HCT116 (cell line): Measurements from ENCODE around the gene ARHGAP28. TPM values are rescaled to one million over a fixed set of nuclear protein-coding genes. Genes with fewer than 3 reads are reported as not detected.
"Not testable (repeated sequence)": the region's sequence is repeated elsewhere in the genome, so short reads cannot be mapped to it uniquely, and the experiment has no call there.

ENCODE experiments used
- ATAC-seq: fragments of 200-7000 bp; cut with Tn5 transposase; 2 replicates; pipeline ENCODE4 v1.9.1; 2020; ENCODE audit warnings: mild to moderate bottlenecking, moderate library complexity
- BruUV-seq: library from RNA; stranded (reverse); fragments of 400-500 nt; replicated peaks from 2 replicates; lab custom pipeline; 2021; lab: Mats Ljungman, UMichigan
- CTCF ChIA-PET: fragments of 300-600 bp; sonication (Branson Sonifier 250); formaldehyde crosslinking; loops from one replicate; lab custom pipeline; 2021; ENCODE audit warnings: antibody characterized with exemption; lab: Charles Lee
- POLR2A ChIA-PET: fragments of 300-600, 350-600 bp; sonication (Branson Sonifier 250); formaldehyde crosslinking; loops from one replicate; lab custom pipeline; 2021; ENCODE audit warnings: antibody characterized with exemption; lab: Charles Lee
- RAD21 ChIA-PET, 2 experiments: fragments of 300-600 bp; sonication (Branson Sonifier 250); formaldehyde crosslinking; loops; one replicate each; lab custom pipeline; 2023; ENCODE audit warnings: low total read pairs in 2 of 2; ENCODE audit not compliant: uncharacterized antibody in 2 of 2, unreplicated experiment in 2 of 2, low non-redundant PET in 1 of 2; lab: Charles Lee
- DNase-seq: peaks from one replicate; pipeline ENCODE4 v3.0.0-alpha.2; 2010; ENCODE audit warnings: low read depth, low spot score
- H2AFZ ChIP-seq: fragments of 200-600 bp; shearing (Covaris generic), sonication (generic); 2 replicates; pipeline ENCODE4 v1.6.1; 2017; ENCODE audit warnings: low read depth, mixed run types, mixed read lengths, antibody characterized with exemption, low read length; ENCODE audit not compliant: poor library complexity, severe bottlenecking
- H3K27ac ChIP-seq: 2 replicates; pipeline ENCODE4 v1.5.1; 2012; ENCODE audit warnings: low read depth, low read length
- H3K27me3 ChIP-seq: fragments of 200-600 bp; sonication (generic); 2 replicates; pipeline ENCODE4 v1.6.1; 2016; ENCODE audit warnings: mixed run types, low read length, mixed read lengths; ENCODE audit not compliant: insufficient read depth
- H3K36me3 ChIP-seq, 2 experiments: fragments of 200-500 bp in 1 of 2; fragments of 200-600 bp in 1 of 2; sonication (Bioruptor generic) in 1 of 2; sonication (generic) in 1 of 2; 2 replicates each; pipeline versions ENCODE4 v1.5.1 to v1.6.1; 2014 to 2016; ENCODE audit warnings: low read length in 2 of 2, inconsistent platforms in 1 of 2, mixed read lengths in 1 of 2, mixed run types in 1 of 2; ENCODE audit not compliant: insufficient read depth in 2 of 2, control insufficient read depth in 1 of 2
- H3K4me1 ChIP-seq, 2 experiments: fragments of 200-600 bp in 1 of 2; sonication (generic) in 1 of 2; 2 replicates each; pipeline versions ENCODE4 v1.5.1 to v1.6.1; 2012 to 2017; ENCODE audit warnings: low read length in 2 of 2, inconsistent platforms in 1 of 2, mild to moderate bottlenecking in 1 of 2, mixed read lengths in 1 of 2, mixed run types in 1 of 2, moderate library complexity in 1 of 2; ENCODE audit not compliant: insufficient read depth in 2 of 2, control insufficient read depth in 1 of 2
- H3K4me2 ChIP-seq: fragments of 200-600 bp; sonication (generic); 2 replicates; pipeline ENCODE4 v1.6.1; 2017; ENCODE audit warnings: mixed run types, low read length, mixed read lengths
- H3K4me3 ChIP-seq, 2 experiments: fragments of 200-600 bp in 1 of 2; sonication (generic) in 1 of 2; replicated peaks in 1 of 2; 2 replicates each; pipeline ENCODE4 v1.5.1; 2011 to 2016; ENCODE audit warnings: low read length in 2 of 2, control low read depth in 1 of 2, low read depth in 1 of 2, mild to moderate bottlenecking in 1 of 2, mixed read lengths in 1 of 2, mixed run types in 1 of 2
- H3K79me2 ChIP-seq: fragments of 200-600 bp; sonication (generic); 2 replicates; pipeline ENCODE4 v1.6.1; 2017; ENCODE audit warnings: mild to moderate bottlenecking, mixed run types, low read length, moderate library complexity, mixed read lengths; ENCODE audit not compliant: insufficient read depth
- H3K9ac ChIP-seq: fragments of 200-600 bp; sonication (generic); 2 replicates; pipeline ENCODE4 v1.6.1; 2016; ENCODE audit warnings: low read length, mixed read lengths
- H3K9me2 ChIP-seq: fragments of 200-600 bp; sonication (generic), shearing (Covaris generic); 2 replicates; pipeline ENCODE4 v1.6.1; 2017; ENCODE audit warnings: mixed run types, mild to moderate bottlenecking, moderate library complexity; ENCODE audit not compliant: insufficient read depth
- H3K9me3 ChIP-seq, 2 experiments: fragments of 200-500 bp in 1 of 2; fragments of 200-600 bp in 1 of 2; sonication (Bioruptor generic) in 1 of 2; sonication (generic) in 1 of 2; 2 replicates each; pipeline ENCODE4 v1.6.1; 2014 to 2017; ENCODE audit warnings: low read length in 2 of 2, mixed read lengths in 2 of 2, inconsistent platforms in 1 of 2, low read depth in 1 of 2, mild to moderate bottlenecking in 1 of 2, mixed run types in 1 of 2, moderate library complexity in 1 of 2; ENCODE audit not compliant: control insufficient read depth in 1 of 2, insufficient read depth in 1 of 2
- H4K20me1 ChIP-seq: fragments of 200-600 bp; sonication (generic), shearing (Covaris generic); 2 replicates; pipeline ENCODE4 v1.6.1; 2017; ENCODE audit warnings: mixed run types, mild to moderate bottlenecking, moderate library complexity; ENCODE audit not compliant: insufficient read depth
- ATF3 ChIP-seq: IDR thresholded peaks from 2 replicates; pipeline ENCODE4 v1.6.1; 2012
- CBX3 ChIP-seq: IDR thresholded peaks from 2 replicates; pipeline ENCODE4 v1.6.1; 2012; ENCODE audit warnings: low read depth
- CEBPB ChIP-seq: IDR thresholded peaks from 2 replicates; pipeline ENCODE4 v1.6.1; 2012; ENCODE audit warnings: low read depth
- CTCF ChIP-seq, 3 experiments: fragments of 200-600 bp in 1 of 3; sonication (generic) in 1 of 3; IDR thresholded peaks in 2 of 3; conservative IDR thresholded peaks in 1 of 3; 2 replicates each; pipeline ENCODE4 v1.5.1; 2012 to 2017; ENCODE audit warnings: low read depth in 2 of 3, low read length in 2 of 3, antibody characterized with exemption in 1 of 3, borderline replicate concordance in 1 of 3, control low read depth in 1 of 3, mild to moderate bottlenecking in 1 of 3, mixed read lengths in 1 of 3, mixed run types in 1 of 3, moderate library complexity in 1 of 3; ENCODE audit not compliant: insufficient read depth in 1 of 3
- EGR1 ChIP-seq: IDR thresholded peaks from 2 replicates; pipeline ENCODE4 v1.6.1; 2012; ENCODE audit warnings: low read depth
- ELF1 ChIP-seq: IDR thresholded peaks from 2 replicates; pipeline ENCODE4 v1.6.1; 2012; ENCODE audit warnings: low read depth, borderline replicate concordance
- EZH2 ChIP-seq: fragments of 200-600 bp; sonication (generic); IDR thresholded peaks from 2 replicates; pipeline ENCODE4 v1.6.1; 2017; ENCODE audit warnings: antibody characterized with exemption, mixed run types
- EZH2phosphoT487 ChIP-seq: fragments of 200-600 bp; IDR thresholded peaks from 2 replicates; pipeline ENCODE4 v1.6.1; 2018; ENCODE audit warnings: antibody characterized with exemption, borderline replicate concordance
- FOSL1 ChIP-seq: IDR thresholded peaks from 2 replicates; pipeline ENCODE4 v1.6.1; 2012; ENCODE audit warnings: low read depth
- POLR2A ChIP-seq: IDR thresholded peaks from 2 replicates; pipeline ENCODE4 v1.7.0; 2011; ENCODE audit warnings: borderline replicate concordance; ENCODE audit not compliant: insufficient read depth, insufficient read length; ENCODE audit errors: extremely low read depth
- POLR2AphosphoS5 ChIP-seq: IDR thresholded peaks from 2 replicates; pipeline ENCODE4 v1.6.1; 2011; ENCODE audit warnings: mild to moderate bottlenecking, low read depth, low read length, moderate library complexity
- RAD21 ChIP-seq: IDR thresholded peaks from 2 replicates; pipeline ENCODE4 v1.6.1; 2012; ENCODE audit warnings: low read depth, mild to moderate bottlenecking
- REST ChIP-seq: IDR thresholded peaks from 2 replicates; pipeline ENCODE4 v1.6.1; 2012; ENCODE audit warnings: low read depth
- SIN3A ChIP-seq: IDR thresholded peaks from 2 replicates; pipeline ENCODE4 v1.6.1; 2012; ENCODE audit warnings: low read depth
- SRF ChIP-seq: IDR thresholded peaks from 2 replicates; pipeline ENCODE4 v1.6.1; 2012; ENCODE audit warnings: low read depth
- TCF7L2 ChIP-seq: IDR thresholded peaks from 2 replicates; pipeline ENCODE4 v1.7.0; 2011; ENCODE audit warnings: borderline replicate concordance, inconsistent platforms; ENCODE audit not compliant: insufficient read depth, insufficient read length; ENCODE audit errors: extremely low read depth
- ZNF274 ChIP-seq: fragments of 200-500 bp; sonication (Bioruptor generic); IDR thresholded peaks from 2 replicates; pipeline ENCODE4 v1.6.1; 2014; ENCODE audit warnings: mild to moderate bottlenecking, low read depth, low read length, inconsistent platforms
- intact Hi-C: fragments of 100-400 bp; cut with micrococcal nuclease; formaldehyde crosslinking; loops from 2 replicates; pipeline ENCODE4 v1.10.0; 2022
- total RNA-seq: library from RNA; stranded (reverse); gene quantifications from one replicate; pipeline ENCODE4 v1.2.1, GENCODE V29; 2021; ENCODE audit not compliant: unreplicated experiment

Gene ARHGAP28
- total RNA-seq, 1 experiment from 2014 or later = not detected

GRCh38 chr18:6821356-6821755, 91.8 kb downstream of the ARHGAP28 start:
- ChIA-PET POLR2A (no interaction called here), CTCF (no interaction called here), RAD21 (no interaction called here)
- TF ChIP-seq CEBPB (no peak), POLR2A (no peak), FOSL1 (no peak), RAD21 (no peak), EZH2phosphoT487 (no peak), SRF (no peak), POLR2AphosphoS5 (no peak), EZH2 (no peak), TCF7L2 (no peak), EGR1 (no peak), CBX3 (no peak), REST (no peak), ELF1 (no peak), ZNF274 (no peak), ATF3 (no peak), SIN3A (no peak), CTCF (IDR thresholded peaks at IDR 0.05 in 2 of 3, conservative IDR thresholded peaks at IDR 0.05 in 1 of 3; ENCODE audit: borderline replicate concordance in 1 of 3, insufficient read depth in 1 of 3, low read depth in 2 of 3, low read length in 2 of 3) (no peak)
- H3K9me2 ChIP-seq = no peaks in the 10 kb centered on the region
- no TSS peak for BruUV-seq
- H3K27me3 ChIP-seq = no peaks in the 10 kb centered on the region
- H2AFZ ChIP-seq = no peak overlapping the region
- H3K36me3 ChIP-seq = no peaks in the 10 kb centered on the region
- H3K4me1 ChIP-seq = no peaks in the 10 kb centered on the region
- intact Hi-C loops = no loop called here
- no peak overlapping the region for H3K4me3 ChIP-seq
- no peaks in the 10 kb centered on the region for H4K20me1 ChIP-seq
- ATAC-seq = no peak
- no peak overlapping the region for H3K4me2 ChIP-seq
- H3K9me3 ChIP-seq = peaks cover 7 to 24% of the 10 kb centered on the region in 2 experiments; a peak in 2 of 4 replicates
- no peaks in the 10 kb centered on the region for H3K79me2 ChIP-seq
- DNase-seq = no peak
- no peak overlapping the region for H3K27ac ChIP-seq
- no peak overlapping the region for H3K9ac ChIP-seq

- CTCF ChIA-PET, H3K36me3 ChIP-seq, POLR2A ChIA-PET, DNase-seq, H3K4me3 ChIP-seq, H3K9ac ChIP-seq, ATAC-seq, H3K27ac ChIP-seq, H3K4me1 ChIP-seq, RAD21 ChIA-PET, H4K20me1 ChIP-seq, H3K27me3 ChIP-seq, BruUV-seq, H3K79me2 ChIP-seq, H3K9me2 ChIP-seq, intact Hi-C loops, H3K4me2 ChIP-seq, H2AFZ ChIP-seq: not testable (repeated sequence)
- peaks cover 0 to 20% of the 10 kb centered on the region in 2 experiments; a peak in 3 of 4 replicates for H3K9me3 ChIP-seq
Measured at GRCh38 chr18:6827161-6827560, 97.6 kb downstream of the ARHGAP28 start.
